ENCODE data around the gene NUP188.

NUP188 gene

DNA sequence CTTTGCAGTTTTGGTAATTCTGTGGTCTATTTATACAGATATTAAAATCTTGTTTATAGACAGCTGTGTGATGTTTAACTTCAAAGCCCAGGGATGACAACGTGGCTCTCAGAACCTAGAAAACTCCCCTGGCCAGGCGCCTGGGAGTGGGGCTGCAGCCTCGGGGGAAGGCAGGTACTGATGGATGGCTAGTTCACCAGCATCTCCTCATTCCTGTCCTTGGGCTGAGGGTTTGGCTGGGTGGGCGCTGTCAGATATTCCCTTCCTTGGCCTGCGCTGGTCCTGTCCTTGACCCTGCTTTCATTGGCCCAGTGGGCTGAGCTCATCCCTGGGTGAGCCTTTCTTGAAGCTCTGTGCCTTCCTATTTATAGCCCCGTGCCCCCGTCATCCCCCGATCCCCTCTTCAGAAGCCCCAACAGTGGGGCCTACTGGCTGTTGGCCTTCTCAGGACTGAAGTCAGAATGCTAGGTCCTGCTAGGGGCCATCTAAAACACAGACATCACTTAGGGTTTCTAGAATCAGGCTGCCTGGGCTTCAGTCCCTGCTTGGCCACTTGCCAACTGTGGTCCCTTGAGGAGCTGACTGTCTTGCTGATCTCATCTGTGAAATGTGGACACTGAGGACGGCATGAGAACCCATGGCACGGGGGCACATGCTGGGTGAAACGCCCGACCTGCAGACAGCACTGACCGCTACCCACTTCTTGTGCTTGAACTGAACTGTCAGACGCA lies 59.7 kb downstream of the NUP188 start:
- no peak for DNase-seq (ENCODE audit: low read depth)
- no peak overlapping the region for H3K4me3 ChIP-seq (ENCODE audit: control insufficient read depth, low read depth, low read length)
- TF ChIP-seq, protein P1, sequence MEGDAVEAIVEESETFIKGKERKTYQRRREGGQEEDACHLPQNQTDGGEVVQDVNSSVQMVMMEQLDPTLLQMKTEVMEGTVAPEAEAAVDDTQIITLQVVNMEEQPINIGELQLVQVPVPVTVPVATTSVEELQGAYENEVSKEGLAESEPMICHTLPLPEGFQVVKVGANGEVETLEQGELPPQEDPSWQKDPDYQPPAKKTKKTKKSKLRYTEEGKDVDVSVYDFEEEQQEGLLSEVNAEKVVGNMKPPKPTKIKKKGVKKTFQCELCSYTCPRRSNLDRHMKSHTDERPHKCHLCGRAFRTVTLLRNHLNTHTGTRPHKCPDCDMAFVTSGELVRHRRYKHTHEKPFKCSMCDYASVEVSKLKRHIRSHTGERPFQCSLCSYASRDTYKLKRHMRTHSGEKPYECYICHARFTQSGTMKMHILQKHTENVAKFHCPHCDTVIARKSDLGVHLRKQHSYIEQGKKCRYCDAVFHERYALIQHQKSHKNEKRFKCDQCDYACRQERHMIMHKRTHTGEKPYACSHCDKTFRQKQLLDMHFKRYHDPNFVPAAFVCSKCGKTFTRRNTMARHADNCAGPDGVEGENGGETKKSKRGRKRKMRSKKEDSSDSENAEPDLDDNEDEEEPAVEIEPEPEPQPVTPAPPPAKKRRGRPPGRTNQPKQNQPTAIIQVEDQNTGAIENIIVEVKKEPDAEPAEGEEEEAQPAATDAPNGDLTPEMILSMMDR (IDR thresholded peaks at IDR 0.05; ENCODE audit: control insufficient read depth, insufficient read depth, low read depth, low read length, missing control alignments) = no peak

DNA sequence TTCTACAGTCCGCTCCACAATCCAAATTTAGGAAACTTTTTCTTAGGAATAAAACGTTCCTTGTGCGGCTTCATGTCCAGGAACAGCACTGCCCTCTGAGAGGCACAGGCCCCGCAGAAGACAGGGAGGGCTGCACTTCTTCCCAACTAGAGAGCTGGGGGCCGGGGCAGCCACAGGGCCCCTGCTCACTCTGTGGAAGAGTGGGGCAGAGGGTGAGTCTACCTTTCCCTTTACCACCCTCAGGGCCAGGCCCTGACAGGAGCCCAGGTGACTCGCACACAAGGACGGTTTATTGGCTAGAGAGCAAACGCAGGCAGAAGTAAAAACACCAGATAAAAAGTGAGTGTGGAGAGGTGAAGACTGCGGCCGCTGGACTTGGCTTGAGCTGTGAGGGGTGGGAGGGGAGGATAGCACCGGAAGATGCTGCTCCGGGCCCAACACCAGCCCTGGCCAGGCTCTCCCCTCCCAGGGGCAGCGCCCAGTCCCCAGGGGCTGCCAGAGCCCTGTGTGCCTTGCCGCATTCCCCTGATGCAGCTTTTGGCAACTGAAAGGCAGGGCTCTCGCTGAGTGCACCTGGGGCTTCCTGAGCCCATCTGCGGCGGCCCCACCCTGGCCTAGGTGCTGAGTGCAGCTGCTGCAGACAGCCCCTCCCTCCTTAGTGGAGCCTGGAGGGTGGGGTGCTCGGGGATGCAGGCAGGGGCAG lies 60.4 kb downstream of the NUP188 start:
- no peak for DNase-seq (ENCODE audit: low read depth)
- H3K4me3 ChIP-seq (ENCODE audit: control insufficient read depth, low read depth, low read length) = no peak overlapping the region
- TF ChIP-seq, protein P1 (IDR thresholded peaks at IDR 0.05; ENCODE audit: control insufficient read depth, insufficient read depth, low read depth, low read length, missing control alignments) = no peak

DNA sequence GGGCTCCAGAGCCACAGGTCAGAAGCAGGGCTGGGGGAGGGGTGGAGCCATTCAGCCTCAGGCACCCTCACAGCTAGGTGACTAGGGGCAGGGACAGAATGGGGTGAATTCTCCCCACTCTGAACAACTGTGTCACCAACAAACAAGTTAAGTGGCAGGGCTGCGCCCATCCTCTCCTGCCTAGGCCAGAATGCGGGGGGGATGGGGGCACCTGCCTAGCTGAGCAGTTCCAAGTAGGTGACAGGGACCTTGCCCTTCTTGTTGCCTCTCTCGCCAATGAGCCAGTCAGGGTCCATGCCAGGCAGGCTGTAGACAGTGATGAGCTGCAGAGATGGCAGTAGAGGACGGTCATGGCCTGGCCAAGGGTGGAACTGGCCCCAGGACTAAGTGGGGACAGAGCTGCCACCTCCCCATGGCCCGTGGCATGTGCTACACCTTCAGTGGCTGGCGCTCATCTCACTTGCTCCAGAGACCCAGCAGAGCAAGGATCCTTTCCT lies 61.0 kb downstream of the NUP188 start:
- no peak for DNase-seq (ENCODE audit: low read depth)
- TF ChIP-seq, protein P1 (IDR thresholded peaks at IDR 0.05; ENCODE audit: control insufficient read depth, insufficient read depth, low read depth, low read length, missing control alignments) = no peak
- no peak overlapping the region for H3K4me3 ChIP-seq (ENCODE audit: control insufficient read depth, low read depth, low read length)

DNA sequence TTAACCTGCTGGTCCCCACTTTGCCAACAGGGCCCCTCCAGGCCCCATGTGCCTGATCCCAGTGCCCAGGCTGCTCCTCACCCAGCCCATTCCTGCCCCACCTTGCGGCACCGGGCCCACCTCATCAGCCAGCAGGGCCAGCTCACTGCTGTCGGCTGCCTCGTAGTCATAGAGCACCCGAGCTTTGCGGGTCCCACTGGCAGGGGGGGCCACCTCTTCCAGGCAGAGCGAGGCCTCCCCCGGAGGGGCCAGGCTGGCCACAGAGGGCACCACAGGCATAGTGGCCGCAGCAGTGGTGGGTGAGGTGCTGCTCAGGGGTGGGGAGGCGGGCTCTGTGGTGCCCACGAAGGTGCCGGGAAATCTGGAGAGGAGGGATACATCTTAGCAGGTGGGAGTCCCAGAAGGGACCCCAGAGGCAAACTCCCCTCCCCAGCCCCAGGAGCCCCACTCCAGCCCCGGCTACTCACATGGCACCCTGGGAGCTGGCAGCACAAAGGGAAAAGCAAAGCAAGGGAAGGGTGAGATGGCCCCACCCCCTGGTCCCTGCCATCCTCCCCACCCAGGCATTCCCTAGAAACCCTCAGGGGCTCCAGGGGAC lies 61.6 kb downstream of the NUP188 start:
- DNase-seq (ENCODE audit: low read depth) = no peak
- TF ChIP-seq, protein P1 (IDR thresholded peaks at IDR 0.05; ENCODE audit: control insufficient read depth, insufficient read depth, low read depth, low read length, missing control alignments) = no peak

DNA sequence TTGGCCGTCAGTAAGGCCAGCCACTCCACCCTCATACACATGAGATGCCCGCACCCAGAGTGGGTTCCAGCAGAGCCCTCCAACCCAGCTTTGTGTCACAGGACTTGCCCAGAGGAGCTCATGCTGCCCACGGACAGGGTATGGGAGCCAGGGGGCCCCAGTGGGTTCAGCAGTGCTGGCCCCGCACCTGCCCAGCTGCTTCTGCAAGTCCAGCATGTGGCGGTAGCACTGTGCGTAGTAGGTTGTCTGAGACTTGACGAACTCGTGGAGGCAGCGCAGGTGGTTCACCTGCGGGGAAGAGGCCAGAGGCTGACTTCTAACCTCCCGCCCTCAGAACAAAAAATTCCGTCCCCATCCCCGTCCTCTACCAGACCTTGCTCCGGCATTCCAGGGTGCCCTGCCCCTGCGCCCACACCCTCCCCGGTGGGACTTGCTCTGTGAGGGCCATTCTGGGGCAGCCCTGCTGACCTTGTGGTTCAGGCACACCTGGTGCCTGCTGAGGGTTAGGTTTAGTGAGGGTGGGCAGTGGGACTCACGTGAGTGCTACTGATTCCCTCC lies 62.2 kb downstream of the NUP188 start:
- H3K4me3 ChIP-seq (ENCODE audit: control insufficient read depth, low read depth, low read length) = no peak overlapping the region
- no peak for DNase-seq (ENCODE audit: low read depth)
- TF ChIP-seq, protein P1 (IDR thresholded peaks at IDR 0.05; ENCODE audit: control insufficient read depth, insufficient read depth, low read depth, low read length, missing control alignments) = no peak

More for the DNA sequence above, 61.6 kb downstream of the NUP188 start:
- H3K4me3 ChIP-seq (ENCODE audit: control insufficient read depth, low read depth, low read length) = no peak overlapping the region

DNA sequence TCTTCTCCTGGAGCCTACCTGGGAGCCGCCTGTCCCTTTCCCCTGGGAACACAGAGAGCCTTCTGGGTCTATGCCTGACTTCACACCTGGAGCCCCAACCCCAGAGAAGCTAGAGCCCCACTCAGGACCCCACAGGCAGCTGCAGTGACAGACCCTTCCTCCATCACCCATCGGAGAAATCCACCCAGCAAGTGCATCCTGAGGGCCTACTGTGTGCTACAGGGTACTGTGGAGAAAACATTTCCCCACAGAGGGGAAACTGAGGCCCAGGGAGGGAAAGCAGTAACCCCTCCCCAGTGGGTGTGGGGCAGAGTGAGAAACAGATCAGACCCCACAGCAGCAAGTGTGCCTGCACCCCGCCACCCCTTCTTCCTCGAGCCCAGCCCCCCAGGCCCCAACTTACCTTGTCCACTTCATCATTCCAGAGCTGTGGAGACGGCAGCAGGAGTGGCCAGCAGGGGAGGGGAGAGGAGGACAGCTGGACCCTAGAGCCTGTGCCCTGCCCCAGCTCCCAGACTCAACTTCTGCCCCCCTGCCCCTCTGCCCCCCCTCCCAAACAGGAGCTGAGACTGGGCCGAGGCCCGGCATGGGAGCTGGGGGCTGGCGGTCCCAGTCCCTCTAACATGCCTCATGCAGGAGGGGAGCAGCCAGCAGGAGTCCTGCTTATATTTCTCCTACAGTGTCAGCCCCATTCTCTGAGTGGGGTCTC lies 62.9 kb downstream of the NUP188 start:
- no peak for DNase-seq (ENCODE audit: low read depth)
- TF ChIP-seq, protein P1 (IDR thresholded peaks at IDR 0.05; ENCODE audit: control insufficient read depth, insufficient read depth, low read depth, low read length, missing control alignments) = no peak
- no peak overlapping the region for H3K4me3 ChIP-seq (ENCODE audit: control insufficient read depth, low read depth, low read length)
